HPDE6-E6E7 (cell line): ENCODE measurements around the gene PLCB4.
"Not testable (repeated sequence)": the region's sequence is repeated elsewhere in the genome, so short reads cannot be mapped to it uniquely, and the experiment has no call there.

Experiments
- DNase-seq: peaks from one replicate; pipeline ENCODE4 v3.0.0; 2011; ENCODE audit warnings: missing footprints; ENCODE audit errors: extremely low spot score

Gene PLCB4

DNA sequence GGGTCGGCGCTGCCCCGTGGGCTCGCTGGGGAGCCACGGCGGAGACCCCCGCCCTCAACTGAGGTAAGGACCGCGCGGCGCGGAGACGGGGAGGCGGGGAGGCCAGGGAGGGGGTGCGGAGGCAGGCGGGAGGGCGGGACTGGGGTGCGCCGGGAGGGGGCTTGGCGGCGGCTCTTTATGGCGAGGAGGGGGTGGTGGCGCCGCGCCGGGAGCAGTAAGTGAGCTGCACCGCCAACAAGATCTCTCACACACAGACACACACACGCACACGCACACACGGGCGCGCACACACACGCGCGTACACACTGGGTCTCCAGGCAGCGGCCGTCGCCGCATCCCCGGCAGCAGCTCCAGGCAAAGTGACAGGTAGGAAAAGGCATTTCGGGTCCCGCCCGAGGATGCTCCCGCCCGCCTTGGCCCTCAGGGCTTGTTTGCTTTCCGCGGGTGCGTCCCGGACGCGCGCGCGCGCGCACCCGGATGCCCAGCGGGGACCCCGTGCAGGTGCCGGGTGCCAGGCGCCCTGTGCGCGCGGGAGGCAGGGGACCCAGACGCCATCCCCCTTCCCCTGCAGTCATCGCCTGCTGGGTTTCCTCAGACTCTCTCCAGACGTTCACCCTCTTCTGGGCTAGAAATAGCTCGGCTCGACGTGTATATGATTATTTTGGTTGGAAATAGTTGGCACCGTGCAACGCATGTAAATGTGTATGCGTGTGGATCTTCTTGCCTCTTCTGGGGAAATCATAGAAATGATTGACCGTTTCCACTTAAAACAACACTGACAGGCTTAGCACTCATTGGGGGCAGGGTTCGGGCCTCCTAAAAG is at the start of gene PLCB4:
TSS of gene PLCB4 (plus strand) at position 247 of the 823 bp plus-strand sequence. CDS start 238,728 bp downstream, outside the sequence.
- DNase-seq = no peak

DNA sequence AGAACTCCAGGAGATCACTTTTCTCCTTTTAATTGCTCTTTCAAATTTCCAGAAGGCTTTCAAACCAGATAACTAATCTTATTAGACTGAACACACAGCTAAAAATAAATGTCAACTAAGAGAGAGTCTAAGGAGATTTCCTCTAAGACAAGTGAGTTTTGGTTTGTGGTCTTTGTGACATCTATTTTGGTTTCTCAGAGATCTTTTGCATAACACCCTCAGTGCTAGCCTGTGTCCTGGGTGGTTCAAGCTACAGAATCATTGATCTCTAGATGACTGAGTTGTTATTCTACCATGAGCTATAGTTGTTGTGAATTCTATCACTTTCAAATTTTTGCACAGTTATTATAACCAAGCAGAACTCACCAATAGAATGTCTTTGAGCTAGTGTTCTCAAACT is 49.1 kb upstream of the PLCB4 start:
- no peak for DNase-seq

DNA sequence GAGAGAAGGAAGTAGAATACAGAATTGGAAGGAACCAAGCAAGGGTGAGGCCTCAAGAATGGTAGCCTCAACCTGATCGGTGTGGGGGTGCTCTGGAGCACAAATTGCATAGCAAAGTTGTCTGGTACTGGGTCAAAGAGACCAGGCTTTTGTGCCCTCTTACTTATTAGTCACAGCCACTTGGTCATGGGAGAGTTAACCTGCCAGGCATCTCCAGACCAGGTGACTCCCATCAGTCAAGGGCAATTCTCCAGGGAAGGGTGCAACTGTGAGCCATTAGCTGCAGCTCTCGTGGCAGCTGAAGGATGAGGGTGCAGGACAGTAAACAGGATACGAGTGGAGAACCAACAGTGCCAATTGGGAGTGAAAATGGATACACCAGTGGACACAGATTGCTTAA is 47.7 kb upstream of the PLCB4 start:
- DNase-seq = no peak

DNA sequence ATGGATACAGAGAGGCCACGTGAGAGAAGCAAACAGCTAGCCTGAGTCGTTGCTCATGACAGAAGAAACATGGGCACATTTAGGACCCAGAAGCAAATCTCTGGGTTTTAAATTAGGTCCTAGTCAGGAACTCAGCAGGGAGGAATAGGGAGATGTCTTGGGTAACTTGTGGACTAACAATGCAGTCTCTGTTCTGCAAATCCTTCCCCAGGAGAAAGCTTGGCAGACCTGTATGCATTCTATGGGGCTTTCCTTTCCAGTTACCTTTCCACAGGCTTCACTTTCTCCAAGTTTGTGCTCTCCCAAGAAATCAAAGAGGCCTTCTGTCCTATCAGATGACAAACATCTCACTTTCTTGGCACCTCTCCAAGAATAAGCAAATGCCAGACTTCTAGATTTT is 47.2 kb upstream of the PLCB4 start:
- DNase-seq = no peak

DNA sequence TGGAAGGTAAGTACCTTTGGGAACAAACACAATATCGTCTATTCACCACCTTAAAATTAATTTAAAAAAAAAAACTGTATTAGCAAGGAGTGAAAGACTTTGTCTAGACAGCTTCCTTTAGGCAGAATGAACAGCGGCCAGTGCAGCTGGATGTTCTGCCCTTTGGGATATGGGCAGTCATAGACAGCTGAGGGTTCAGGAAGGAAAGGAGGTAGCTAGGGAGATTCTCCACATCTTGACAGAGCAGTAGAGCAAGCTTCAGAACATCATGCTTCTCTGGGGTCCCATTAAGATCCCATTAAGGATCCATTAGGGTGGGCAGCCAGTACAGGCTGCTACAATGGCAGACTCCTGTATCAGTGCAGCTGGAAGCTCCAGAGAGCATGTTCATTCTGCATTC is 46.5 kb upstream of the PLCB4 start:
- no peak for DNase-seq

DNA sequence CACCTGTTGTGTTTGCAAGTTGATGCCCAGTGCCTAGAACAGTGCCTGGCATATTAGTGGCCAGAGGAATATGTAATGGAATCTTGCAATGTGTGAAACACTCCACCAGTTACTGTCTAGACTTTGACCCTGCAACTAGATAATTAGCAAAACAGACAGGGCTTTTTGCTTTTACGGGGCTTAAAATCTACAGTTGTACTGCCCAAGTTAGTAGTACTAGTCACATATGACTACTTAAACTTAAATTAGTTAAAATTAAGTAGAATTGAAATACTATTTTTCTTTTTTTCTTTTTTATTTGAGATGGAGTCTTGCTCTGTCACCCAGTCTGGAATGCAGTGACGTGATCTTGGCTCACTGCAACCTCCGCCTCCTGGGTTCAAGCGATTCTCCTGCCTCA is 44.3 kb upstream of the PLCB4 start:
- no peak for DNase-seq

DNA sequence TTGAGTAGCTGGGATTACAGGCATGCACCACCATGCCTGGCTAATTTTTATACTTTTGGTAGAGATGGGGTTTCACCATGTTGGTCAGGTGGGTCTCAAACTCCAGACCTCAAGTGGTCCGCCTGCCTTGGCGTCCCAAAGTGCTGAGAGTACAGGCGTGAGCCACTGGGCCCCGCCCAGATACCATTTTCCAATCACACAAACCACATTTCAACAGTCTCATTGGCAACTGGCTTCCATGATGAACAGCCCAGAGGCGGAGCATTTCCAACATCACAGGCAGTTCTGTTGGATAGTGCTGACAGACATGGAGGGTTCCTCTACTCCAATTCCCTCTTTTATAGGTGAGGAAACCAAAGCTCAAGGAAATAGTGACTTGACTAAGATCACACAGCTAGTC is 43.9 kb upstream of the PLCB4 start:
- DNase-seq = no peak

DNA sequence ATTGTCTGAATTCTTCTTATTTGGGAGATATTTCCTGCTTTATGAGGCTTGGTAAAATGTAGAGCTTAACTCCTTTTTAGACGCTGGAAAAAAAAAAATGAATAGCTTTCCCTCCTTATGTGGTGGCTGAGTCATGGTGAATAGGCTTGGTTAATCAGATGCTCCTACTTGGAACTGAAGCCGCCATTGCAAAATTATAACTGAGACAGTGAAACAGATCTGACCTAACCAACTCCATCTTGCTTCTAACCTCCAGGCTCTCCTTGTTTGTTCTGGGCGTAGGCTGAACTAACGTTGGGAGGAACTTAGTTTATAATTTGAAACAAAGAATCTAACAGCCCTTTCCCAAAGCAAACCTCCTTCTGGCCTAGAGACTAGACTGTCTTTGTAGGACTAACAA is 43.2 kb upstream of the PLCB4 start:
- DNase-seq = peak; percentile 34

DNA sequence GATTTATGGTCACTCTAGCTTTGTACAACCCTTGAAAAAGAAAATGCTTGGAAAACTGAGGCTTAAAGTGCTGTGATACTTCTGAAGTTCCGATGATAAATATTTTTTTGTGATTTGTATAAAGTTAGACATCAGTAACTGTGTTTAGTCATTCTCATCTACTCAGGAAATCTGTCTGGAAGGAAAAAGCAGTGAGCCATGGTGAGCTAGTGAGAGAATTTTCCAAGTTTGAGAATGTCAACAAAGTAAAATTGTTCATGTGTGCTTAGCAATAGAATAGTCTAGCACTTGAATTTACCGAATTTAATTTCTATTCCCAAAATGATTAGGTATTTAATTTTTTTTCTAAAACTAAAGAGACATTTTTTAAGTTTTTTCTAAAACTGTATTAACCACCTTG is 41.3 kb upstream of the PLCB4 start:
- DNase-seq = no peak

DNA sequence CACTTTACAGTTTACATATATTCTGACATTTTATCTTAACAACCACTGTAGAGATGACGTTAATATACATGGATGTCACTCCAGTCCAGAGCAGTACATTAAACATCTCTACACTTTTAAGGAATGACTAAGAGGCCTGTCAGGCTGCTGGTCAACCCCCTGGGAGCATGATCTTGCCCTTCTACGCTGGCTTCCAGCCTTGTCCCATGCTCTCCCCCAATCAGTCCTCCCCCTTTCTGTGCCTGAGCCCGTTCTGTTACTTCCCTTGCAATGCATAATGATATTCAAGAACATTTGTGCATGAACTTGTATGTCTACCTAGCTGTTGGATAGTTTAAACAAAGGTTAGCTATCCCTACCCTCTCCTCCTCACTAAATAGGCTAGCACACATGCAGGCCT is 40.5 kb upstream of the PLCB4 start:
- DNase-seq = no peak

DNA sequence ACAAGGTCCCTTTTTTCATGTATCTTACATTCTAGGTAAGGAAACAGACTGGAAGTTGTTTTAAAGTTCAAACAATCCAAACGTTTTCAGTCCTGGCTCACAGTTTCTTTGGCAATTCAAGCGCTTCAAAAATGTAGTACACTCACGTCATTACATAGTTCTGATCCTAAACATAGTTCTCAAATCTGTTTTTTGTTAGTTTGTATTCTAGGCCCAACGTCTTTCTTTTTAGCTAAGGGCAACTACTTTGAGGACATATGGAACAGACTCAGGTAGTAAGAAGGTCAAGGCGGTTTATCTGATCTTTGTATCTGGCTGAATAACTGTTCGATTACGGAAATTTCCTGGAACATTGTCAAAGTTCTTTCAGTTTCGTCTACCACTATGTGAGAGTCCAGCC is 36.9 kb upstream of the PLCB4 start:
- no peak for DNase-seq

DNA sequence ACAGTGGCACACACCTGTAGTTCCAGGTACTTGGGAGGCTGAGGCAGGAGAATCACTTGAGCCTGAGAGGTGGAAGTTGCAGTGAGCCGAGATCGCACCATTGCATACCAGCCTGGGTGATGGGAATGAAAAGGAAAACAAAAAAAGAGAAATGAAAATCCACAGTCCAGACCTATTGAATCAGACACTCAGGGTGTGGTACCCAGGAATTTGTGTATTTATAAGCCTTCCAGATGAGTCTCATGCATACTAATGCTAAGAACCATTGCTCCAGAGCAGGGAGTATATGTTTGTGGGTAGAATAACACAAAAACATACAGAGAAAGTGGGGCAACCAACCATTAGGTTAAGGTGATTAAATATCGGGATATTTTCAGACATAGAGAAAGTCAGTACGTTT is 36.1 kb upstream of the PLCB4 start:
- DNase-seq = no peak

DNA sequence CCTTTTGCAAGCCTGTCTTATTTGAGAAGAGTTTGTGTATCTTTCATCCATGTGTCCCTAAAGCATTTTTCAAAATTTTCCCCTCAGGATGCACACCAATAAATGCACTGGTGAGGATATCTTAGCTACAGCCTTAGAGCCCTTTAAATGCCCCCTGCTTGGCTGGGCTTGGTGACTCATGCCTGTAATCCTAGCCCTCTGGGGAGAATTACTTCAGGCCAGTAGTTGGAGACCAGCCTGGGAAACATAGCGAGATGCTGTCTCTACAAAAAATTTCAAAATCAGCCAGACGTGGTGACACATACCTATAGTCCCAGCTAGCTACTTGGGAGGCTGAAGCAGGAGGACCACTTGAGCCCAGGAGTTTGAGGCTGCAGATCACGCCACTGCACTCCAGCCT is 33.8 kb upstream of the PLCB4 start:
- DNase-seq = no peak

DNA sequence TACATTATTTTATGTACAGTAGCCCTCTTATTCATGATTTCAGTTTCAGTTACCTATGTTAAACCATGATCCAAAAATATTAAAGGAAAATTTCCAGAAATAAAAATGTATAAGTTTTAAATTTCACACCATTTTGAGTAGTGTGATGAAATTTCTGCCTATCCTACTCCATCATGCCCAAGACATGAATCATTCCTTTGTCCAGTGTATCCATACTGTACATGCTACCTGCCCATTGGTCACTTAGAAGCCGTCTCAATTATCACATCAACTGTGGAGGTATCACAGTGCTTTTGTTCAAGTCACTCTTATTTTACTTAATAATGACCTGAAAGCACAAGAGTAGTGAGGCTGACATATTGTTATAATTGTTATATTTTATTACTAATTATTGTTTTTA is 32.3 kb upstream of the PLCB4 start:
- DNase-seq = no peak

DNA sequence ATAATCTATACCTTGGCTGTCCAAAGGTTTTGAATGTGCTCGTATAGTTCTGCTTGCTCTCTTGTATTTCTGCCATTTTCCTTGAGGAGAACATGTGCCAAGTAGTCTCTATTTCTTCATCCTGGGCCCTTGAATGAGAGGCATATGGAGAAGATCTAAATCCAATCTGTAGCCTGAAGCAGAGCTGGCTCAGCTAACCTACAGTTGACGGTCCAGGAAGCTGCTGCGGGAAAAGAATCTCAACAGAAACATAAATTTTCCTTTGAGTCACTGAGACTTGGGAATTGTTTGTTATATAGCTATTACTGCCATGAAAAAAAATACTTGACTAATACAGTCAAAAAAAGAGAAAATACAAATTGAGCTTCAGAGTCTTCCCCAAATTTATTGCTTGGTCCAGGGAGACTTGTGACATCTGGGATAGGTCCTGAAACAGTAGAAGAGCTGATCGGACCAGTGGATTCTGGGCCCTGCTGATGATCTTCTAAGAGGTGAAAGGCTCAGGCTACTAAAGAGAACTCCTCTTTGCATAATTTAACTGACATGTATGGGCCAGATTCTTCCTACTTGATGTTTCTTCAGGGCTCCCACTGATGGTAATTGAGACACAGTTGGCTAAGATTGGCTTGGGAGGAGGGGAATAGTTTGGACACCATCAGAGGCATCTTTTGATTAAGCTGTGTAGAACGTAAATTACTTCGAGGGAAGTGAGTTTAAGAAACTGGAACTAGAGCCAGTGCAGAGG is 29.9 kb upstream of the PLCB4 start:
- no peak for DNase-seq

DNA sequence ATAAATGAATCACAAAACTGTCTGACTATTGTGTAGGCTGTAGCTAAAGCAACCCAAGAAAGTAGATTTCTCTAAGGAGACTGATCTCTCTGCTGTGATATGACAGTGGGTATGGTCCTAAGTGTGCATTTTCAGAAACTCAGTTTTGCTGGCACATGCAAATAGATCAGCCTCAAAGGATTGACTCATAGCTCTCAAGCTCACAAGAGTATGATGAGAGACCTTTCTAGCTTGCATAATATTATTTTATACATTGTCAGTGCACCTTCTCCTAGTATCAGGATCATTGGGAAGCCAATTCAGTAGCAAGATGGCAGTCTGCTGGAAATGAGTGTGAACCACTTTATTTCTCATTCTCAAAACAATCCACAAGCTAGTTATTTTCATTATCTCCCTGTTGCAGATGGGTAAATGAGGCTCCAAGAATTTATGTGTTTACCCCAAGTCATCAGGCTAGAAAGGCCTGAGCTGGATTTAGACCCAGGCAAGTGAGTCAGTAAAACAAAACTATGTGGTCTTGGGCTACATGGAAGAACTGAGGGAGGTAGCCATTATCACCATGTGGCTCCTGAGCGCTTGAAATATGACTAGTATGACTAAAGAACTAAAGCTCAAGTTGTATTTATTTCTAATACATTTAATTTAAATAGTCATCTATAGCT is 27.9 kb upstream of the PLCB4 start:
- no peak for DNase-seq

DNA sequence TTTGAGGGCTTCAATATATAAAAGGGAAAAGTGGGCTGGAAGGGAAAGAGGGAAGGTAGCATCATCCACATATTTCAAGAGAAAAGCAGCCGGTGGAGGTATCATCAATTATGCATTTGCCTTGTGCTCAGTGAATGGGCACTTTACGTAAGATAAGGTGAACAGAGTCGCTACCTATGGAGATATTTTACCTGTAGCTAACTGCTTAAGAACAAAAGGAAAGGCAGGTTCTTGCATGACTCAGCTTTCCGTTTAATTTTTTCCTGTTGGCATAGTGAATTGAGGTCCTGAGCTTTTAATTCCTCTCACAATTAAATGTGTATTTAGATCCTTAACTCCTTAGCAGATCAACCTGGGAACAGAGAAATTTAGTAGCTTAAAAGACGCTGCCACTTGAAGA is 25.5 kb upstream of the PLCB4 start:
- DNase-seq = no peak

DNA sequence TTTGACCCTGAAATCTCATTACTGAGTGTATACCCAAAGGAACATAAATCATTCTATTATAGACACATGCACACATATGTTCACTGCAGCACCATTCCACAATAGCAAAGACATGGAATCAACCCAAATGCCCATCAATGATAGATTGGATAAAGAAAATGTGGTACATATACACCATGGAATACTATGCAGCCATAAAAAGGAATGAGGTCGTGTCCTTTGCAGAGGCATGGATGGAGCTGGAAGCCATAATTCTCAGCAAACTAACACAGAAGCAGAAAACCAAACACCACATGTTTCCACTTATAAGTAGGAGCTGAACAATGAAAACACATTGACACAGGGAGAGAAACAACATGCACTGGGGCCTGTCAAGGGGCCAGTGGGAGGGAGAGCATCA is 21.0 kb upstream of the PLCB4 start:
- DNase-seq = not testable (repeated sequence)

DNA sequence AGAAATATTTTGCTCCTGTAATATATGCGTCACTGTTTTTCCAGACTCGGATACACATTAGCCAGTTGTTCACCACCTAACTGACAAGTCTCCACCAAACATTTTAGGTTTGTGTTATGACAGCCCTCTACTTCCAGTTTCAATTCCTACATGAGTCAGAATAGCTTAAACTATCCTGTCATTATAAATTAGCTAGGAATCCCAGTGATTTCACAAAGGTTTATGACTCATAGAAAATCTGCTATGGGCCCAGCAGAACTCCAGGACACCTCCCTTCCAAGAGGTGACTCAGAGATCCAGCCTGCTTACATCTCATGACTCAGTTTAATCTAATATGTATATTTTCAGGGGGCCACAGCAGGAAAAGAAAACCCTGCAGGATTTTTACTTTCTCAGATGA is 17.4 kb upstream of the PLCB4 start:
- DNase-seq = peak; percentile 96

DNA sequence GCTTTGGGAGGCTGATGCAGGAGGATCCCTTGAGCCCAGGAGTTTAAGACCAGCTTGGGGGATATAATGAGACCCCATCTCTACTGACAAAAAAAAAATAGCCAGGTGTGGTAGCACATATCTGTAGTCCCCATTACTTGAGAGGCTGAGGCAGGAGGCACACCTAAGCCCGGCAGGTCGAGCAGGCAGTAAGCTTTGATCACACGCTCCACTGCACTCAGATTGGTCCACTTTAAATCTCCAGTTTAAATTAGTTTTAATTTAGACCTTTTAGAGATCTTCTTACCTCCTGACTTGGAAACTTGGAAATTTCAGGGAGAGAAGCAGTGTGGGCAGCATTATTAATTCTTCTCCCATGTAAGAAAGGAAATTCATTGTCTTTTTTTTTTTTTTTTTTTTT is 16.8 kb upstream of the PLCB4 start:
- no peak for DNase-seq

DNA sequence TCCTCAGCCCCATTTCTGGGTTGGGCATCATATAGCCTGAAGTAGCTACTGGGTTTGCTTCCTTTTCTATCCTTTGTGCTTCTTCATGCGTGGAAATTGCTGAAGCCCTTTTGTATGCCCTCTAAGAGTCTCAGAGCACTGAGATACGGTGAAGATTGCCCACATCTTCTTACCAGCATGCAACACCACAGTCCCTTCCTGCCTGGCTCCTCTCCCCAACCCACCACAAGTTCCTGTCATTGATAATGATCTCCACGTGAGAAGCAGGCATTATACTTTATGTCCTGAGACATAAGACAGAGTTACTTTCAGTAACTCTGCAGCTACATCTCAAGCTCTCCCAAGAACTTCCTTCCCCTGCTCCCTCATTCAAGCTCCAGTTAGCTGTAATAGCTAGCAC is 15.8 kb upstream of the PLCB4 start:
- no peak for DNase-seq

DNA sequence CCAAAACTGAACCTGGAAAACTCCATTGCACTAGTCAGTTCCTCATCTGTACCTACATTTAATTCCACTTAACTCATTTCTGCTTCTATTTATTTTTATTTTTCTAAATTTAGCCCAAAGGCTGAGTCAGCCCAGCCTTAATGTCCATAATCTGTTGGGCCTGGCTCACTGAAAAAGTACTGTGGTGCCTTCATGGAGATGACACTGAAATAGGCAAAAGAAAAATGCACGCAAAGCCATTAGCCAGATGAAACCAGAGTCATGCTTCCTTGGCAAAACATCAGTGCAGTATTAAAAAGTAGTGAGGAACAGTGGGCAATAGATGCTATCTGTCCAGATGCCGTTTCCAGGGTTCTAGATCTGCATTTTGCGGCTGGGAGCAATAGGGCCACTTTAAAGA is 14.7 kb upstream of the PLCB4 start:
- DNase-seq = no peak

DNA sequence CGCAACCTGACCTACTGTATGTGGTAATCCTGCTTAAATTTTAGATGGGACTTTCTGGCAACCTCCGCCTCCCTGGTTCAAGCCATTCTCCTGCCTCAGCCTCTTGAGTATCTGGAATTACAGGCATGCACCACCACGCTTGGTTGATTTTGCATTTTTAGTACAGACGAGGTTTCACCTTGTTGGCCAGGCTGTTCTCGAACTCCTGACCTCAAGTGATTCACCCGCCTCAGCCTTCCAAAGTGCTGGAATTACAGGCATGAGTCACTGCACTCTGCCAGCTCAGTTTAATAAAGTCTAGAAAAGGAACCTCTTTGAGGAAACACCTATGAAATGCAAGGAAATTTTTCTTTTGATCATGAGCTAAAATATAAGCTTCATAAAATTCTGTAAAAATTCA is 9.0 kb upstream of the PLCB4 start:
- no peak for DNase-seq
